G401.6 (cell line): ENCODE measurements around the gene POLR3GL.

Experiments used
- FAIRE-seq: peaks from 2 replicates; lab custom pipeline; 2012; peaks lifted over from hg19 to GRCh38; lab: Jason Lieb, UNC

POLR3GL gene

GRCh38 chr1:145951526-145951925 lies 13.0 kb upstream of the POLR3GL start:
- no peak for FAIRE-seq

GRCh38 chr1:145952903-145953302 lies 11.6 kb upstream of the POLR3GL start:
- FAIRE-seq, result no peak

DNA sequence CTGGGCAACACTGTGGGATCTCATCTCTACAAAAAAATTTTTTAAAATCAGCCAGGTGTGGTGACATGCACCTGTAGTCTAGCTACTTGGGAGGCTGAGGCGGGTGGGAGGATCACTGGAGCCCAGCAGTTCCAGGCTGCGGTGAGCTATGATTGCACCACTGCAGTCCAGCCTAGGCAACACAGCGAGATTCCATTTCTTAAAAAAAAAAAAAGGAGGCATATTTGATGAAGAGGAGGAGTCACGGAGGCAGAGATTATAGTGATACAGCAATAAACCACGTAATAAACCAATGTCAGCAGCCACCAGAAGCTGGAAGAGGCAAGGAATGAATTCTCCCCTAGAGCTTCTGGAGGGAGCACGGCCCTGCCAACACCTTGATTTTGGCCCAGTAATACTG lies 10.6 kb upstream of the POLR3GL start:
- no peak for FAIRE-seq

DNA sequence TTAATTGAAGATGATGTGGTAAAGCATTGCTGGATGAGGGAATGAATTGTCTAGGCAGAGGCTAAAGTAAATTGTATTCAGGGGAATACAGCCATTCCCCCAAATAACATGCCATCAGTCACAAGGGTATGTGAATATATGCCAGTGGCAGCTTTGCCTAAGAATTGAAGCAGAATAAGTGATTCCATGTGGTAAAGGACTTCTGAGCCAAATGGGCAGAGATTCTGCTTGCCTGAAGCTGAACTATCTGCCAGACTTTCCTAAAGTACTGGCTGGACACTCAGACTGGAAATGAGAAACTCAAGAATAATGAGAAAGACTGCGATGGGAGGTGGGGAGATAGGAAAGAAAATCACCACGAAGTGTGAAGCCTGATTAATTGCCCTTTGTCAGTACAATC lies 9.1 kb upstream of the POLR3GL start:
- no peak for FAIRE-seq

DNA sequence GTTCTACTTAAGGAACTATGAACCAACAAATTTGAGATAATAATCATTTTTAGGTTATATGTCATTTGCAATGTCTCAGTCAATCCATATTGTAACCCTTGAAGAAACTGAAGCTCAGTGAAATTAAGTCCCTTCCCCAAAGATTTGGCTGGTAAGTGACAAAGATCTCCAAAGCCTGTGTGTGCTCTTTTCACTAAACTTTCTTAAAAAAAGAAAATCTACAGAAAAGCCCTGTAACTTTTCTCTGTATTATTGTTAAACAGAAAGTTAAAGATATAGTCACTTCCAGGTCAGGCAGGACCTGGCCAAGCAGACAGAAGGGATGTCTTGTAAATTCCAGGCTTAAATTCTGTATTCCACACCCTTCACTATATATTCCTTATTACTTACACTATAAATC lies 8.1 kb upstream of the POLR3GL start:
- FAIRE-seq, result no peak

DNA sequence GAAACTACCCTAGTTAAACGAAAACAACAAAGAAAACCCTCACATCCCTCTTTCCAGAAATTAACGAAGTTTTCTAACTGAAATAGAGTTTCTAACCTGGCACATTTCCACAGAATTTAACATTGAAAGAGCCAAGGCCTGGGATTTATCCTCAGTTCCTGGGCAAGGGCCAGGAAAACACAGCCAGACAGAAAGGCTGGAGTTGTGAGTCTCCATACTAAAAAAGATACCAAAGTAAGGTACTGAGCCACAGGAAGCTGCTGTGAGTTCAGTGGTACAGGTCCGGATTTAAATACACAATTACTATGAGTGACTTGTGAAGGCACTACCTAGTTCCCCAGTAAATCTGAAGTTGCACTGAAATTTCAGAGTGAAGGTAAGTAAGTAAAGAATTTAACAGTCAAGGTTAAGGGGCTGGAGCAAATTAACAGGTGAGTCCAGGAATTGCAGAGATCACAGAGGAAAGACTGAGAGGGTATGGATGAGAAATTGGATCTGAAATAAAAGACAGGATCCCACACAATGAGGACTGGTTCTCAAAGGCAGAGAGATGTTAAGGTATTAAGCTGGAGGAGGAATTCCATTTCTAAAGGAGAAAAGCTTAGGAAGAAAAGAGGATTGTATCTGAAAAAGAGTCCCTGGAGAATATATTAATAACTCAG lies 7.6 kb upstream of the POLR3GL start:
- no peak for FAIRE-seq

DNA sequence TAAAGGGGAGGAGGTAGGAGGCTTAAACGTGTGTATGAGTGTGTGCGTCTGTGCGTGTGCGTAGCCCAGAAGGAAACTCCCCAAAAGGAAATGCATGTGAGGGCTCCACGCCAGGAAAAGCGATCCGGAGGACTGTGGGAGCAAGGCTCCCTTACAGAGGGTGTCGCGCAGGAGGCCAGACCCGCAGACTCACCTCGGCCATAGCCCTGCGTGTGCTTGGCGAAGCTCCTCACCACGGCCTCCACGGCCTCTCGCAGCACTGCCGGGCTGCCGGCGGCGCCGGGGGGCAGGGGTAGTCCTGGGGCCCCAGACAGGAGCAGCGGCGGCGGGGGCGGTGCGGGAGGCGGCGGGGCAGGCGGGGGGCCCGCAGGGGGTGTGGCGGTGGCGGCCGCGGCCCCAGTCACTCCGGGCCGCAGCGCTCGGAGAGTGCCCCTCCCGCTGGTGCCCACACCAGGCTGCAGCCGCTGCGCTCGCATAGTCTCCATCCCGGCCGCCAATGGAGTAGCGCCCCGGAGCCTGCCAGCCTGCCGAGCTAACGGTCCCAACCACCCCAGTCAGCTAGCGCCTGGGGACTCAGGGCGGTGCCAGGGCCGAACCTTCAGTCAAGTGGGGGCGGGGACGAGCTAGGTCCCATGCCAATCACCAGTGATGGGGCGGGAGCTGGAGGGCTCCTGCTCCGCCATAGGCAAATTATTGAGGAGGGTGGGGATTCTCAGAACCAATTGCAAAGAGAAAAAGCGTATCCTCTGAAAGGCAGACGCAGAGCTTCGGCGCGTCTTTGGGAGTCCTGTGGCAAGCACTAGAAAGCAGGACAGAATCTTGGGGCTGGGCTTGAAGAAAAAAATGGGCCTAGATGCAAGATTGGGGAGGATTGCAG lies 6.8 kb upstream of the POLR3GL start, which contains the start of gene LIX1L:
TSS of gene LIX1L (minus strand) at position 575 of the 877 bp plus-strand sequence. CDS start at position 485, 90 bp downstream.
- FAIRE-seq, result peak; percentile 97

- FAIRE-seq, result no peak
Measured at GRCh38 chr1:145958734-145959133, 5.8 kb upstream of the POLR3GL start.

DNA sequence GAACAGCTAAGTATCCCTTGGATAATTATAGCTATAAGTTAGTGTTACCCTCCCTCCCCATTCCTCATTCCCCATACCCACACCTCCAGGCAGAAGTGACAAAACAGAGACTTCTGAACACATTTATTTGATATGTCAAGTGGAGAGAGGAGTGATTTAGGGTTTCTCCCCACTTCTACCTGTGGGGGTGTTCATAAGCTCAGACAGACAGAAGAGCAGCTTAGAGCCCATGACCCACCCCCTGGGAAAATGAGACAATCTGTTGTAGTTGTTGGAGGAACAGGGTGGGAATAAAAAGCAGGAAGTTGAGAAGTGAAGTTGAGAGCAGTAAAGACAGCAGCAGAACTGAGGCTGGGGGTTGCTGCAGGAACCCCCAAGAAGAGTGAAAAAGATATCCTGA lies 5.2 kb upstream of the POLR3GL start:
- no peak for FAIRE-seq

DNA sequence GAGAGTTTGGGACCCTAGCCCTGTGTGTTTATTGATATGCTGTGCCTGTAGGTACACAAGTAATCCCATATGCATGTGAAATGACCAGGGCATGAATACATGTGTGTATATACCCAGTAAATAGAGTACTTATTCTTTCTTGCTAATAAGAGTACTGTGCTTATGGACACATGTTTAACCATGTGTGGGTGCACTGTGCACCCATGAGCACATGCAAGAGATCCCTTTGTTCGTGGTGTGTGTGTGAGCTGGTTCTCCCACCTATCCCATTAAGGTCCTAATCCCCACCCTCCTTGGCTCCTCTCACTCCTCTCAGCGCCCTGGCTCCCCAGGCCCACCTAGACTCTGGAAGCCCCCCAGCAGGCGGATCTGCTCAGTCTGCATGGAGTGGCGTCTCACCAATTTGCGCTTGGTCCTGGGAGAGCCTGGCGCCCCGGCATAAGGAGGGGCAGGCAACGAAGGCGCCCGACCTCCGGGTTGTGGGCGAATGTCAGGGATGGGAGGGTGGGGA lies 4.5 kb upstream of the POLR3GL start:
- FAIRE-seq, result no peak

DNA sequence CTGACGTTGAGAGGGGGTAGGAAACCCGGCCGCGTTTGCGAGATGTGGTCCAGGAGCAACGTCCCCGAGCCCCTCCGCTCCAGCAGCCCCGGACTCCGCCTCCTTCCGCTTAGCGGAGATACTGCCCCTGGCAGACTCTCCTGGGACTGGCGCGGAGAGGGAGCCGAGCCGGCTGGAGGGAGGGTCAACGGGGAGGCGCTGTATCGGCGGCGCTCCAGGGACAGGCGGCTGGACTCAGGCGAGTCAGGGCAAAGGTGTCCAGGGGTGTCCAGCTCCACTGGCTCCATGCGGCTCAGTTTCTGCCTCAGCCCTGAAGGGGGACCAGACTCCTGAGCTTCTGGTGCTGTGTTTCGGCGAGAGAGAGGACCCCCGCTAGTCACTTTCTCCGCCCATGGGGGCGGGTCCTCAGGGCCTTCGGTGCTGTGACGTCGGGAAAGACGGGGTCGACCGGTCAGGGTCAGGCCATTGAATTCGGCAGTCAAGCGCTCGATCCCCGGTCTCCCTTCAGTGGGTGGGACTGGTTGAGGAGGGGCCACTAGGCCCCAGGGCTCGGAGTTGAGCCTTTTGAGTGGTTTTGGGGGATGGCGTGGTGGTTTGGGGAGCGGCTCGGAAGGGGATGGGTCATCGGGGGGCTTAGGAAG lies 3.9 kb upstream of the POLR3GL start:
- FAIRE-seq, result no peak

GRCh38 chr1:145961109-145961424 lies 3.4 kb upstream of the POLR3GL start:
- no peak for FAIRE-seq

DNA sequence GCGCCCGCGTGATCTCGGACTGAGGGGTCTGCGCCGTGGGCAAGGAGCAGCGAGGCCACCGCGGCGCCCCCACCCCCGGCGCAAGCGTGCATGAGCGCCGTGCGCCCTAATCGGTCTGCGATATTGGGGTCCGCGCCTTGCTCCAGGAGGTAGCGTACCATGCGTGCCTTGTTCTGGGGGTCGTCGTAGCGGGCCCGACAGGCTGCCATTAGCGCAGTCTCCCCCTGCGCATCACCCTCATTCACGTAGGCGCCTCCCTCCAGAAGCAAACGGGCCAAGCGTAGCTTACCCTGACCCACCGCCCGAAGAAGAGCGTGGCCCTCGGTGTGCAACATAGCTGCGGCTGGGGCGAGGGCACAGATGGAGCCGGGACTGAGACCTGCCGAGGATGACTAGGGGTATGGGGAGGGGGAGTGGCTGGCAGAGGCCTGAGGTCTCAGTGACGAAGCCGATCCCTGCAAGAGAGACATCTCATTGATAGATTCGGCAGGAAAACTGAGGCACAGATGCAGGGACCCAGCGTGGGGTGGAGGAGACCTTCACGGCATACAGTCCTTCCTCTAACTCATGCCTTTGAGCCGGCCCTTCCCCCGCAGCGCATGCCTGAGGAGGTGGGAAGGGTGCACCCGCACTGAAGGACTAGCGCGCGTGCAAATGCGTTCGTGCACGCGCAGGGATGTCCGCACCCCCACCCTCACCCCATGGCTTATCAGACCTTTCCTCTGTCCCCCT lies 2.9 kb upstream of the POLR3GL start:
- no peak for FAIRE-seq

DNA sequence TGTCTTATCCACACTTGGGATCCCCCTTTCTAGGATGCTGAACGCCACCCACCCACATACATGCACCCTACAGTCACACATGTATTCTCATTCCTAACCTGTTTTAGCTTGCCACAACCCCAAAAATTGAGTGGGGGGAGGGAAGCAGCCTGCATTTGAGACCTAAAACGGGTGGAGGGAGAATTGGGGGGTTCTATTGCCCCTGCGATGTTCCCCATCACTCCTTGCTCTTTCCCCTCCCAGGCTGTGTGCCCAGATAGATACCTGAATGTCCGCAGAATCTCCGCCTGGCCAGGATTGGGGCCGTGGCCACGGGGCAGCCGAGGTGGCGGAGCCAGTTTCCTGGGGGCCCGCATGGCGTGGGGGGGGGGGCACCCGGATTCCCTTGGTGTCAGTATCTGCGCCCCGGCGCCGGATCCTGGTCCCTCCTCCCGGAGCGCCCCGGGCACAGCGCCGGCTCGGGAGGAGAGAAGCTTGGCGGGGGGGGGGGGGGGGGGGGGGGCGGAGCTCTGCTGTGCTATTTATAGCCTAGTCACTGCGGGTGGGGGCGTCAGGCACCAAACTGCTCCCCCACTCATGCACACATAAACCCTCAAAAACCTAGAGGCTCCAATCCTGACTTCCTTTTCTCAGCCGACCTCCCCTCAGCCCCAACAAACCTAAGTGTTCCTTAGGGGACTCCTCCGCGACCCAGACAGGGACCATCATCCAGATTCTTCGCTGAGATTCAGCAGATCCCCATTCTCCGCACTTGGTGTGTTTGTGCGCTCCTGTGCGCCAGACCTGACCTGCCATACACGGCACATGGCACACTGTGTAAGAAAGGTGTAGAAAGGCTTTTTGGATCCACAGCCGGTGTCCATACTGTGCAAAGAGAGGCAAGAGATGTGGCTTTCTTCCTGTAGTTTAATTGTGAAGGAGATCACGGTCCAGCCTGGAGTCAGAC lies 2.1 kb upstream of the POLR3GL start:
- FAIRE-seq, result no peak

- no peak for FAIRE-seq
Measured at GRCh38 chr1:145963265-145964019, 1.0 kb upstream of the POLR3GL start.

- FAIRE-seq, result no peak
Measured at GRCh38 chr1:145965119-145965744, 742 bp downstream of the POLR3GL start.

DNA sequence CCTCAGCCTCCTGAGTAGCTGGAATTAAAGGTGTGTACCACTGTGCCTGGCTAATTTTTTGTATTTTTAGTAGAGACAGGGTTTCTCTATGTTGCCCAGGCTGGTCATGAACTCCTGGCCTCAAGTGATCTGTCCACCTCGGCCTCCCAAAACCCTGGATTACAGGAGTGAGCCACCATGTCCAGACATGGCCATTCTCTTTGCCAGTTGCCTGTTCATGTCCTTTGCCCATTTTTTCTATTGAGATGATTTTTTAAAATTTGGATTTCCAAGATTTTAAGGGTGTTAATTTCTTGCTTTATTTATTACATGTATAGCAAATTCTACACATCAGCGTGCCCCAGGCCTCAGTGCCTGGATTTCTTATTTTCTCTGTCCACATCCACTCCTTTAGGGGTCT lies 2.8 kb downstream of the POLR3GL start:
- FAIRE-seq, result no peak

- FAIRE-seq, result no peak
Measured at GRCh38 chr1:145972580-145972979, 8.1 kb downstream of the POLR3GL start.

DNA sequence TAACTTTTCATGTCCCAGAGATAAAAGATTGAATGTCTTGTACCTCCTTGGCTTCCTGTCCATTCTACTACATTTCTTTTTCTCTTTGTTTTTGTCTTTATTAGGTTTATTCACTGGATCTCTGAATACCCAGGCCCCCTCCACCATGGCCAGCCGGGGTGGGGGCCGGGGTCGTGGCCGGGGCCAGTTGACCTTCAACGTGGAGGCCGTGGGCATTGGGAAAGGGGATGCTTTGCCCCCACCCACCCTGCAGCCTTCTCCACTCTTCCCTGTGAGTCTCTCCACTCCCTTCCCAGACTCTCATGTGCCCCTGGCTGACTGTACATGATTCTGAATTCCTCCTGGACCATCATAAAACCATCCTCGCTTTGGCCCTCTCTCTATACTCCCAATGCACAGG lies 10.2 kb downstream of the POLR3GL start:
- no peak for FAIRE-seq

GRCh38 chr1:145975216-145975615 lies 10.7 kb downstream of the POLR3GL start:
- FAIRE-seq, result no peak
